Trophoblast cell (in vitro differentiated cells and primary cell): ENCODE results near the gene P3H3.

ENCODE experiments used
- DNase-seq, 2 donors: peaks; one replicate each; pipeline ENCODE4 v3.0.0-alpha.2; 2016
- H2AFZ ChIP-seq: 2 replicates; pipeline ENCODE4 v1.6.1; 2013; ENCODE audit warnings: low read length, moderate library complexity, mild to moderate bottlenecking; ENCODE audit not compliant: insufficient read depth, poor library complexity
- H2AK5ac ChIP-seq: 2 replicates; pipeline ENCODE4 v1.6.1; 2013; ENCODE audit warnings: mild to moderate bottlenecking, low read length
- H2BK120ac ChIP-seq: 2 replicates; pipeline ENCODE4 v1.6.1; 2013; ENCODE audit warnings: low read length, mild to moderate bottlenecking, moderate library complexity; ENCODE audit not compliant: insufficient read depth, poor library complexity
- H2BK12ac ChIP-seq: 2 replicates; pipeline ENCODE4 v1.6.1; 2013; ENCODE audit warnings: mild to moderate bottlenecking, low read length, moderate library complexity
- H2BK5ac ChIP-seq: 2 replicates; pipeline ENCODE4 v1.6.1; 2013; ENCODE audit warnings: low read length, low read depth, moderate library complexity, mild to moderate bottlenecking; ENCODE audit not compliant: poor library complexity
- H3K14ac ChIP-seq: 2 replicates; pipeline ENCODE4 v1.6.1; 2013; ENCODE audit warnings: mild to moderate bottlenecking, low read length
- H3K18ac ChIP-seq: 2 replicates; pipeline ENCODE4 v1.6.1; 2013; ENCODE audit warnings: mild to moderate bottlenecking, low read length
- H3K23ac ChIP-seq: 2 replicates; pipeline ENCODE4 v1.6.1; 2013; ENCODE audit warnings: low read length
- H3K27ac ChIP-seq: 2 replicates; pipeline ENCODE4 v1.5.1; 2013; ENCODE audit warnings: low read depth, mild to moderate bottlenecking, inconsistent platforms, low read length, moderate library complexity
- H3K27me3 ChIP-seq: 2 replicates; pipeline ENCODE4 v1.6.1; 2013; ENCODE audit warnings: inconsistent platforms, mild to moderate bottlenecking, low read length, moderate library complexity; ENCODE audit not compliant: insufficient read depth
- H3K36me3 ChIP-seq, 2 experiments: 1 replicate in 1 of 2; 2 replicates in 1 of 2; pipeline ENCODE4 v1.6.1; 2013; ENCODE audit warnings: low read length in 2 of 2, mild to moderate bottlenecking in 2 of 2, moderate library complexity in 1 of 2; ENCODE audit not compliant: insufficient read depth in 2 of 2, control insufficient read depth in 1 of 2
- H3K4ac ChIP-seq: 2 replicates; pipeline ENCODE4 v1.6.1; 2013; ENCODE audit warnings: low read depth, mild to moderate bottlenecking, low read length, moderate library complexity
- H3K4me1 ChIP-seq, 2 experiments: 1 replicate in 1 of 2; 2 replicates in 1 of 2; pipeline ENCODE4 v1.6.1; 2013; ENCODE audit warnings: low read length in 2 of 2, mild to moderate bottlenecking in 2 of 2, moderate library complexity in 1 of 2; ENCODE audit not compliant: insufficient read depth in 2 of 2, control insufficient read depth in 1 of 2
- H3K4me2 ChIP-seq: 2 replicates; pipeline ENCODE4 v1.6.1; 2013; ENCODE audit warnings: inconsistent platforms, mild to moderate bottlenecking, low read length, moderate library complexity
- H3K4me3 ChIP-seq: 2 replicates; pipeline ENCODE4 v1.5.1; 2013; ENCODE audit warnings: mild to moderate bottlenecking, low read depth, low read length, inconsistent platforms
- H3K79me1 ChIP-seq: one replicate; pipeline ENCODE4 v1.6.1; 2013; ENCODE audit warnings: low read length
- H3K79me2 ChIP-seq: 2 replicates; pipeline ENCODE4 v1.6.1; 2013; ENCODE audit warnings: low read length, mild to moderate bottlenecking; ENCODE audit not compliant: control insufficient read depth, insufficient read depth, poor library complexity
- H3K9ac ChIP-seq: 2 replicates; pipeline ENCODE4 v1.6.1; 2013; ENCODE audit warnings: mild to moderate bottlenecking, low read length
- H3K9me3 ChIP-seq: 2 replicates; pipeline ENCODE4 v1.6.1; 2013; ENCODE audit warnings: low read depth, mild to moderate bottlenecking, control low read depth, inconsistent platforms, low read length; ENCODE audit not compliant: insufficient read depth
- H4K12ac ChIP-seq: 2 replicates; pipeline ENCODE4 v1.6.1; 2013; ENCODE audit warnings: low read depth, mild to moderate bottlenecking, low read length, moderate library complexity
- H4K8ac ChIP-seq: 2 replicates; pipeline ENCODE4 v1.6.1; 2013; ENCODE audit warnings: low read depth, mild to moderate bottlenecking, low read length, moderate library complexity
- H4K91ac ChIP-seq: one replicate; pipeline ENCODE4 v1.6.1; 2013; ENCODE audit warnings: low read depth, mild to moderate bottlenecking, low read length, moderate library complexity
- WGBS: extraction: QIAGEN DNeasy Blood & Tissue Kit; methylation state at CpG from one replicate; pipeline ENCODE4 v1.1.7; 2013; ENCODE audit warnings: missing lambda C conversion rate; ENCODE audit not compliant: insufficient read length, insufficient coverage; ENCODE audit errors: extremely low coverage; 5-methylcytosine and 5-hydroxymethylcytosine counted together

Gene P3H3

GRCh38 chr12:6817098-6817497 is 11.1 kb upstream of the P3H3 start:
- Histone ChIP-seq H2BK5ac (no peak overlapping the region), H3K27ac (no peak overlapping the region), H4K12ac (no peak overlapping the region), H3K4me3 (no peak overlapping the region), H3K14ac (no peak overlapping the region), H3K9me3 (peaks cover 5% of the 10 kb centered on the region), H3K27me3 (no peaks in the 10 kb centered on the region), H3K79me1 (peaks cover 5% of the 10 kb centered on the region), H4K91ac (no peak overlapping the region), H3K79me2 (no peaks in the 10 kb centered on the region), H2BK12ac (no peak overlapping the region), H3K36me3 (no peaks in the 10 kb centered on the region), H3K23ac (no peak overlapping the region), H3K4me2 (no peak overlapping the region), H3K18ac (no peak overlapping the region), H3K9ac (no peak overlapping the region), H2BK120ac (no peak overlapping the region), H3K4ac (no peak overlapping the region), H2AK5ac (no peak overlapping the region), H2AFZ (no peak overlapping the region), H3K4me1 (peaks cover 7 to 10% of the 10 kb centered on the region in 2 experiments), H4K8ac (no peak overlapping the region)
- DNase-seq = no peak
- no CpG with 5 or more reads among the region's 8 CpGs for WGBS

GRCh38 chr12:6817662-6818157 is 10.5 kb upstream of the P3H3 start:
- Histone ChIP-seq H3K36me3 (no peaks in the 10 kb centered on the region), H3K79me1 (peaks cover 5% of the 10 kb centered on the region), H3K4me2 (no peak overlapping the region), H4K91ac (no peak overlapping the region), H3K4ac (no peak overlapping the region), H4K12ac (no peak overlapping the region), H3K79me2 (no peaks in the 10 kb centered on the region), H2AK5ac (no peak overlapping the region), H2BK12ac (no peak overlapping the region), H3K9ac (no peak overlapping the region), H3K14ac (no peak overlapping the region), H3K18ac (no peak overlapping the region), H2AFZ (no peak overlapping the region), H4K8ac (no peak overlapping the region), H3K23ac (no peak overlapping the region), H3K4me1 (peaks cover 10 to 13% of the 10 kb centered on the region in 2 experiments), H3K27ac (no peak overlapping the region), H3K9me3 (peaks cover 5% of the 10 kb centered on the region), H2BK5ac (no peak overlapping the region), H3K4me3 (peak overlapping the region; percentile 41), H3K27me3 (no peaks in the 10 kb centered on the region), H2BK120ac (no peak overlapping the region)
- DNase-seq = no peak
- WGBS = 100% methylated on average over 7 of the region's 20 CpGs

GRCh38 chr12:6818222-6818621 is 10.0 kb upstream of the P3H3 start:
- Histone ChIP-seq H2BK120ac (no peak overlapping the region), H3K23ac (no peak overlapping the region), H3K4ac (no peak overlapping the region), H3K9me3 (peaks cover 5% of the 10 kb centered on the region), H3K9ac (no peak overlapping the region), H3K4me1 (peaks cover 12 to 17% of the 10 kb centered on the region in 2 experiments), H4K8ac (no peak overlapping the region), H3K27me3 (no peaks in the 10 kb centered on the region), H4K91ac (no peak overlapping the region), H3K4me2 (no peak overlapping the region), H2AFZ (no peak overlapping the region), H2BK12ac (no peak overlapping the region), H3K79me1 (peaks cover 5% of the 10 kb centered on the region), H3K14ac (no peak overlapping the region), H3K79me2 (no peaks in the 10 kb centered on the region), H3K27ac (no peak overlapping the region), H2AK5ac (no peak overlapping the region), H4K12ac (no peak overlapping the region), H3K36me3 (no peaks in the 10 kb centered on the region), H3K18ac (no peak overlapping the region), H2BK5ac (no peak overlapping the region), H3K4me3 (no peak overlapping the region)
- no peak for DNase-seq
- WGBS = no CpG with 5 or more reads among the region's 10 CpGs

- Histone ChIP-seq H4K12ac (no peak overlapping the region), H3K79me1 (peaks cover 5% of the 10 kb centered on the region), H4K8ac (no peak overlapping the region), H3K18ac (no peak overlapping the region), H3K36me3 (no peaks in the 10 kb centered on the region), H3K4me2 (no peak overlapping the region), H3K14ac (no peak overlapping the region), H3K23ac (no peak overlapping the region), H3K27me3 (no peaks in the 10 kb centered on the region), H2BK12ac (no peak overlapping the region), H3K4me3 (no peak overlapping the region), H2BK5ac (no peak overlapping the region), H3K27ac (no peak overlapping the region), H4K91ac (no peak overlapping the region), H3K9ac (no peak overlapping the region), H3K4ac (no peak overlapping the region), H3K4me1 (peaks cover 12 to 21% of the 10 kb centered on the region in 2 experiments), H2AK5ac (no peak overlapping the region), H3K79me2 (no peaks in the 10 kb centered on the region), H2AFZ (no peak overlapping the region), H2BK120ac (no peak overlapping the region), H3K9me3 (peaks cover 5% of the 10 kb centered on the region)
- no peak for DNase-seq
- no CpG with 5 or more reads among the region's 5 CpGs for WGBS
Observed at GRCh38 chr12:6818645-6819044, 9.6 kb upstream of the P3H3 start.
